Occipital lobe (tissue), 2 donors: Measurements from ENCODE around the gene WNK1. TPM values are rescaled to one million over a fixed set of nuclear protein-coding genes. Genes with fewer than 3 reads are reported as not detected.
"Not testable (repeated sequence)": the region's sequence is repeated elsewhere in the genome, so short reads cannot be mapped to it uniquely, and the experiment has no call there.

ENCODE experiments used
- DNase-seq: peaks from one replicate; lab custom pipeline; 2025; lab: John Stamatoyannopoulos, UW
- total RNA-seq: library from RNA; depleted of rRNA; stranded (reverse); fragments of >200 nt; gene quantifications from one replicate; pipeline ENCODE4 v1.2.3, GENCODE V29; 2014

WNK1 gene
- total RNA-seq, 1 donor from 2014 or later = 84.2 TPM

DNA sequence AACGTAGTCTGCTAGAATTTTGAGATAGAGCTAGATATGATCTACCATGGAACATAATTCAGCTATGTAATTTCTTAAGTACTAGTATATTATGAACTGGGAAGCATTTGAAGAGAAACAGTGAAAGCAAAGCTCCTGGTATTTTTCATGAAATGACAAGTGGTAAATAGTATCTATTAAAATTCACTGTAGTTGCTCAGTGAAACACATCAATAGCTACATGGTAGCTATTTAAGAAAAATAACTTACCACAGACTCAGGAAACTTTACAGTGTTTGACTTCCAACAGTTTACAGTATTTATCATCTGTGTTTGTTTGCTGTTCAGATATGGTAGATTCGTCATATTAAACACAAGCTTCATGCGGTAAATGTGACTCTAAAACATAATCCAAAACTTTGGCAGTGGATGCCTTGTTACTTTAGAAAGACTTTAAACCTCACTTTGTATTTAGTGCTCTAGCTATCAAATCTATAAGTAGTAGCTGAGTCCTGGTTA, 25.2 kb downstream of the WNK1 start:
- no peak for DNase-seq

DNA sequence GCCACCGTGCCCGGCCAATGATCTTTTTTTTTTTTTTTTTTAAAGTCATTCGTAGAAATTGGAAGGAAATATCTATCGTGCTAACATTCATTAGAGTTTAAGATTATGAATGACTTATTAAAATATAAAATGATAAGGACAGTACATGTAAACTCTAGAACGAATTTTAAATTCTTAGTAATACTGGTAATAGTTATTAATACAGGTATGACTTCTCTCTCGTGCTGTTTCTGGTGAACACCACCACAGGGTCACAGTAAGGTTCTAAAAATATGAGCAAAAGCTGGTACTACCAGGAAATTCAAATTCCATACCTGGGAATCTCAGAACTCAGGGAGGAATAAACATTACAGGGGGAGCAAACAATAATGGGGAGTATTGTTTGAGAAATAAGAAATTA, 26.2 kb downstream of the WNK1 start:
- DNase-seq = no peak

DNA sequence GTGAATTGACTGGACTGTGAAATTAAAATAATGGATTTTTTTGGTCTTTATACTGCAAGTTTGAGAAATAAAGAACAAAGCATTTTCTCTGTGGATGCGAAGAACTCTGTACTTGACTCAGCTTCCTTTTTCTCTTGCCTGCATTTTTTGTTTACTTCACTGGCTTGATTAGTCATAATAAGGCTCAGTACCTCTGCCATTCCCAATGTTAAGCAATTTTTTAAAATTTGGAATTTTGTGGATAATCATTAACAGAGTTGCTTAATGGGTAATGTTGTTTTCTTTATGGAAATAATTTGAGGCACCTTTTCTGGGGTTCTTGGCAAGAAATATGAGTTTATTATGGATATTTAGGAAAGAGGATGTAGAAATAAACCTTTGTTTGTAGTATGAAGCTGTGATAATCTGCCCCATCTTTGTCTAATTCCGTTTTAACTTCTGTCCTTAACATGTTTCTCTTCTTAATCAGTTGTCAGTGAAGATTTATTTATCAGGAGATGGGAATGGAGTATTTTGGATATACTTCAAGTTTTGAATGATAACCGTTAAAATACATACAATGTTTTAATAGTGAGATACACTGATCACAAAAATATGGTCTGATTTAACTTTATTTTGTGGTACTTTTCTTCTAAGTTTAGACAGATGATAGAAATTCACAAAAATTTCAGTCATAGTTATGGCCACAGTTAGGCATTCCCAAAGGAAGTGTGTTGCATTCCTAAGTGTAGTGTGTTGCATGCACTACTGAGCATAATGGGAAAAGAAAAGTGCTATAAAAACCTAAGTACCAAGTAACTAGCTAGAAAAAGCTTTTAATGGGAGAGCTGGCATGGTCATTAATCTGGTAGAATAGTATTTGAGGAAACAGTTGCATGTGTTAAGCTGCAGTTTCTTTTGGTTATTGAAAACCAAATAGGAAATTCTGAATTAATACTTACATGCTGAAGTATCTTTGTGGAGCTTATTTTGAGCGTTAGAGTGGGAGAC, 27.7 kb downstream of the WNK1 start:
- no peak for DNase-seq

DNA sequence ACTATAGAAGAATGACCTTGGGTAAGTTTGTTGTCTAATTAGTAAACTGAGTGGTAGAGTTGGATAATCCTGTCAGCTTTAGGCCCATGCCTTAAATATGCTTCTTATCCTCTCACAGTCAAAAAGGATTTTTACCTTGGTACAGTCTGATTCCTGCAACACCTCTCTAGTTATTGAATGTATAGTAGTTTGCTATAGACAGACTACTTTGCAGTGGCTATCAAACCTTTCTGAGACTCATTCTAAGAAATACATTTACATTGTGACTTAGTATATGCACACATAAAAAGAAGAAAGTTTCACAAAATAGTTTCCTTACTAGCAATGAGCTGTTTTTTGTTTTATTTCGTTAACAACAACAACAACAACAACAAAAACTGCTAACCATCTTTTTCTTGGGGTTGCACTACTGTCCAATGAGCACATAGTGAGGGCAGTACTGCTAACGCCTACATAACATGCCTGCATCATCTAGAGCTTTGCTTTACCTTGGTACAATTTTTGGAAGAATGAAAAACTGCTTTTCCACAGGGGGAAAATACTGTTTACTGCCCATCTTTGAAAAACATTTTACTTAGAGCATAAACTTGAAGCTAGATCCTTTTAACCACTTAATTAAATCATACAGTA, 28.5 kb downstream of the WNK1 start:
- DNase-seq = no peak

DNA sequence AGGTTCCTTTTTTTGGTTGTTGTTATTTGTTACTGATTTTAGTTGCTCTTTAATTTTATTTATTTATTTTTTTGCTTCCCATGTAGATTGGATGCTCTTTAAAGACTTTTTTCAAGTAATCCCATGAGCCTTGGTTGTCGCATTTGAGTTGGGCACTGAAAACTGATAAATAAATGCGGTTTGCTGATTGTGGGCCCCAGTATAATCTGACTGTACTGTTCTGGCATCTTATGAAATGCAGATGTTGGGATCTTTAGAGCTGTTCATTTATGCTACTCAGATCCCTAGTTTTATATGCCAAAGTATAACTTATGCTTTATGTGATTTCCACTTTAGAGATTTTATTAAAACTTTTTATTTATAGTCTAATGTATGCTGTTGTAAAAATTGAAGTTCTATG, 33.3 kb downstream of the WNK1 start:
- DNase-seq = no peak

DNA sequence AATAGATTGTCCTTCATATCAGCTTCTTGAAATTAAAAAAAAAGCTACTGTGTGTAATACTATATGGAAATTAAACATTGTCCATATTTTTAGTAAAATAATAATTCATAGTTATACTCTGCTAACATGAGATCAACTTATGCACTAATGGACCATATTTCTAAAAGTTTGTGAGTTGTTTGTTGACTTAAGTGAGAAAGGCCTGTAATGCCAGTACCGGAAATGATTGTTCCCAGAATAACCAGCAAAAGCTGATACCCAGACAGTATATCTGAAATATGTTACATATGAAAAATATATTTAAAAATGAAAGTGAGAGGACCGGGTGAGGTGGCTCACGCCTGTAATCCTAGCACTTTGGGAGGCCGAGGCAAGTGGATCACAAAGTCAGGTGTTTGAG, 35.9 kb downstream of the WNK1 start:
- DNase-seq = no peak

DNA sequence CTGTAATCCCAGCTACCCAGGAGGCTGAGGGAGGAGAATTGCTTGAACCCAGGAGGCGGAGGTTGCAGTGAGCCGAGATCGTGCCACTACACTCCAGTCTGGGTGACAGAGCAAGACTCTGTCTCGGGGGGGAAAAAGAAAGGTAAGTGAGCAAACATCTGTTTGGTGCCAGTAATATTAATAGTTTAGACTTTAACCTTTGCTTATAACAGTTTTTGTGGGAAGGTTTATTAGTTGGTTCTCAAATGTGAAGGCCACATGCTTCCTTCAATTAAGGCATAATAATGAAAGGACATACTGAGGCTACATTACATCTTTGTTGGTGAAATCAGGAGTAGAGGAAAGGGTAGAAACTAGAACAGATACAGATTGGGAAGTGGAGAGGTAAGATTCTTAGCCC, 36.4 kb downstream of the WNK1 start:
- not testable (repeated sequence) for DNase-seq

DNA sequence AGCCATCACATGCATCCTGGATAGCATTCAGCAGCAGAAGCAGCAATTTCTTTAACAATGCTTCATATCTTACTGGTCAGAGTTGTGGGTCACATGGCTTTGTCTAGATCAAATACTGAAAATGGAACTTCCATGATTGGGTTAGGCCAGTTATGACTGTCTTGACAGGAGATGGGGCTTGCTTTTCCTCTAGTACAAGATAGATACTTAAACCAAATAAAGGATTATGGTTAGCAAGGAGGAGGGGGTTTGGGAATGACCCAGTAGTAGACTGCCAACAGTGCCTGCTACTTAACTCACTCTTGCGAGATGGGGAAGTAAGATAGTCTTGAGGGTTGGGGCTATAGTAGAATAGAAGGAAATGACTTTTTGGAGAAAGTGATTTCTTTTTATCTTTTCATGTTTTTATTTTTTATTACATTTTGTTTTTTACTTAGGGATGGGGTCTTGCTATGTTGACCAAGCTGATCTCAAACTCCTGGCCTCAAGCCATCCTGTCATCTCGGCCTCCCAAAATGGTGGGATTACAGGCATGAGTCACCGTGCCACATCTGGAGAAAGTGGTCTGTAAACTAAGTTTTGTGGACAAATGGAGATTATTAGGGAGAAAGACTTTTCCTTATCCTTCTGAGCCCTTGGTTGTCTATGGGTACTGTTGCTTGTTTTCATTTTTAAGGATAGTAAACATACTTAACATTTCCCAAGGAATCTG, 37.6 kb downstream of the WNK1 start:
- no peak for DNase-seq

DNA sequence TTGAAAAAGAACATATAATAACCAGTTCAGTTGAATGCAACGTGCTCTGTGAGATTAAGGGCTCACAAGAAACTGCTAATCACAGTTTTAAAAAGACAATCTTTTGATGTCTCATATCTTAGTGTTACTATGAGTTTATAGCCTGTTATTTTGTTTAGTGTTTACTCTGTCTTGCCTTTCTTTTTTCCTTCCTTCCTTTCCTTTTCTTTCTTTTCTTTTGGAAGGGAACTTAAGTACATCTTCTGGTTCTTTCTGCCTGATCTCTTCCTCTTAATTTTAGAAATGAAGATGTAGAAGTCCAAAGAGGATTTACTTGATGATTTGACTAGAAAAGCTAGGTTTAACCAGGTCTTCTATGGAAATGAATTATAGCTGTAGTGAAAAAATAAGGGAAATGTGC, 38.2 kb downstream of the WNK1 start:
- no peak for DNase-seq

DNA sequence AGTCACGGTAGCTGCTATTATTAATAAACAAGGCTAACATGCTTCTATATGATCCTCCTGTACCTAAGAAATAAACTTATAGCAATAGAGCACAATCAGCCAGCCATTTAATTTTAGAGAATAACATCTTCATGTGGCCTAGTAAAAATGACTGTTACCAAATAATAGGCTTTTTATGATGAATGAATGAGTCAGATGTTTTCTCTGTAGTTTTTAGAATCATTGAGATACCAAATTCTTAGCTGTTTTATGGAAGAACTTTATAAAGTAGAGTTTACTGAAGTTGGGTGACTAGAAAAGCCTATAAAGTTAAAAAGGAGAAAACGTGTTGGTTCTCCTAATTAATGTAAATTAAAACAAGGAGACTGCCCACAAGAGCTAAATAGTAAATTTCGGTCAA, 40.7 kb downstream of the WNK1 start:
- no peak for DNase-seq

DNA sequence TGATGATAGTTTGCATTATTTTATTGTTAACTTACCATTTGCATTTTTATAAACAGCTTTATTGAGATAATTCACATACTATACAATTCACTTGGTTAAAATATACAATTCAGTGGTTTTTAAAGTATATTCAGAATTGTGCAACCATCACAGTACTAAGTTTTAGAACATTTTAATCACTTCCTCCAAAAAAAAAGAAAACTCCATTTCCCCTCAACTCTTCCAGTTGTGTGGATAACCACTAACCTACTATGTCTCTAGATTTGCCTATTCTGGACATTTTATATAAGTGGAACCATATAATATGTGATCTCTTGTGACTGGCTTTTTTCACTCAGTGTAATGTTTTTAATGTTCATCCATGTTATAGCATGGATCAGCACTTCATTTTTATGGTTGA, 41.3 kb downstream of the WNK1 start:
- no peak for DNase-seq

DNA sequence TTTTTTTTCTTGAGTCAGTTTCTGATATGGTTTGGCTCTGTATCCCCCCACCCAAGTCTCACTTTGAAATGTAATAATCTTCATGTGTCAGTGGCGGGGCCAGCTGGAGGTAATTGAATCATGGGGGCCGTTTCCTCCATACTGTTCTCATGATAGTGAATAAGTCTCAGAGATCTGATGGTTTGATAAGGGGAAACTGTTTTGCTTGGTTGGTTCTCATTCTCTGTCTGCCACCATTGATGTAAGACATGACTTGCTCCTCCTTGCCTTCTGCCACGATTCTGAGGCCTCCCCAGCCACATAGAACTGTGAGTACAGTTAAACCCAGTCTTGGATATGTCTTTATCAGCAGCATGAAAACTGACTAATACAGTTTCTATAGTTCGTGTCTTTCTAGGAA, 42.9 kb downstream of the WNK1 start:
- DNase-seq = no peak

DNA sequence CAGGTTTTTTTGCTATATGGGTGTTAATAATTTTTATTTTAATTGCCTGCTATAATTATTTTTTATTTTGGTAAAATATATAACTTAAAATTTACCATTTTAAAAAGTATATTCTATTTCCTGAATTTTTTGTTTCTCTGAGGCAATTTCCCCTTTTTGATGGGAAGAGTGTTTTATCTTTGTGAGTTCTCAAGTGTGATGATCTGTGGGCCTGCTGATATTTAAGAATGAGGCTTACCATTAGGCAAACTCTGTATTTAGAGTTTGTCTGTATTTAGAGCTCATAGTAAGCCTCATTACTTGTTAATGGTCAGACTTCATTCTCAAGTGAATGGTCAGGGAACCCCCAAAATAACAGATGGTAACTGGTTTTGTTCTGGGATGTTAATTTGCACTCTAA, 48.0 kb downstream of the WNK1 start:
- DNase-seq = no peak

DNA sequence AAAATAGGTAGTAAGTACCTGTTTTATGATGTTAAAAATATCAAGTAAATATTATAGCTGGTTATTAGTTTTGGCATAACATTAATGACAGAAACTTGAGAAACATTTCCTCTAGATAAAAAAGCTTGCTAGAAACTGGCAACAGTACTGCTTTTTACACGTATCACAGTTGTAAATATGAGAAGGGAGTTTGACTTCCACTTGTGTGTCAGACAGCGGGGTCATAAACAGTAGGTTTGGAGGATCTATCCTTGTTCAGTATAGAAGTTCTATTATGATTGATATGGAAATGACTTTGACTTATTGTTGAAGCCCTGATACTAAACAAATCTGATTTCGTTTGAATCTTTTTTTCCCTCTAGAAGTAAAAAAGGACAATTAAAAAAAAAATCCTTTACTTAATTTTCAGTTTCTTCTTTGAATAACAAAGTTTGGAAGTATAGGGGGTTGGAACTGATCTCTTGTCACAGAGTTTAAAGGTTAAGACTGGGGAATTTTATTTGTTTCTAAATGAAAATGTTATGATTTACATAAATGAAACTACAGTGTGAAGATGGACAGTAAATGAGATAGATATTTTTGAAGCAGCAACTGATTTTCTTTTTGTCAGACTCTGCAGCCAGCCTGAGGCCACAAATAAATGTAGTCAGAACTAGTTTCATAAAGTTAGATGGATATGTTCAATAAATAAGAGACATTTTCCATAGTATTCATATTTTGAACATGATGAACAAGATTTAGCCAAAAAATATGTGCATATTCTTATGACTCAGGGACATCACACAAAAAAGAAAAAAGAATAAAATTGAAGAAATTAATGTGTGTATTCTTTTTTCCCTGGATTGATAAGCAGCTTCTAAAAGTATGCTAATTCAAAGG, 50.1 kb downstream of the WNK1 start:
- no peak for DNase-seq

DNA sequence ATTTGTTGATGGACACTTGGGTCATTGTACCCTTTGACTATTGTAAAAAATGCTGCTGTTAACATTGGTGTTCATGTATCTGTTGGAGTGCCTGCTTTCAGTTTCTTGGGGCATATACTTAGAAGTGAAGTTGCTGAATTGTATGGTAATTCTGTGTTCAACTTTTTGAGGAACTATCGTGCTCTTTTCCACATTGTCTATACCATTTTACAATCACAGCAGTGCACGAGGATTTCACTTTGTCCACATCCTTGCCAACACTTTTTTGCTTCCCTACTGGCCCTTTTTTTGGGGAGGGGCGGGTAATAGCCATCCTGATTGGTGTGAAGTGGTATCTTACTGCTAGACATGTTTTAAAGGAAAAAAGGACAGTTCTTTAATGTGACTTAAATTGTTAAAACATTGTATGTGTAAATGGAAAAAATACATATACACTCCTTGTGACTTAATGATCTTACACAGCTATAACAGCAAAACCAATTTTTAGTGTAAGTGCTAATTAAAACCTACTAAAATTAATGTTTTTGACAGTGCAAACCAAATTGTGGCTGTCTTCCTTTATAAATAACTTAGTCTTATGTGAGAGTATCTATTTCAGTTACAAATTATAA, 52.7 kb downstream of the WNK1 start:
- no peak for DNase-seq

DNA sequence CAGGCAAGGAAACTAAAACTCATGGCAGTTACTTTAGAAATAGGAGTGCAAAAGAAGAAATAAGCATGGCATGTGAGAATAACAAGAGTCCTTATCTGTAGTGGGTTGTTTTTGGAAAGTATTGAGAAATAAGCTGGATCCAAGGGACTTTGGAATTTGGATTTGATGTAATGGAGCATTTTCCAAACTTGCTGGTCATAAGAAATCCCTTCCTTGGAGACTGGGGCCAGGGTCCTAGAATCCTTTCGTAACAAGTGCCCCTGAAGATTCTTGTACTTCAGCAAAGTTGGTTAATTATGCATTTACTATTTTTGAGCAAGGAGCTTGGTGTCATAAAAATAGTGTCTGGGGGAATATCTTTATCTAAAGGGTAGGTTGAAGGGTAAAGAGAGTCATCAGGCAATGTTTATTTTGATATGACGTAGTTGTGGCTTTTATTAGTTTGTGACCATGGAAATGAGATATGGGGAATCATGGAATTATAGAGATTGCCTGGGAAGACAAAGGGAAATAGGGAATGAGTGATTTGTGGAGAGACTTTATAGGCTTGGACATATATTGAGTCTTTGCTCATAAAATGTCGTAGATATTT, 53.9 kb downstream of the WNK1 start:
- DNase-seq = no peak

DNA sequence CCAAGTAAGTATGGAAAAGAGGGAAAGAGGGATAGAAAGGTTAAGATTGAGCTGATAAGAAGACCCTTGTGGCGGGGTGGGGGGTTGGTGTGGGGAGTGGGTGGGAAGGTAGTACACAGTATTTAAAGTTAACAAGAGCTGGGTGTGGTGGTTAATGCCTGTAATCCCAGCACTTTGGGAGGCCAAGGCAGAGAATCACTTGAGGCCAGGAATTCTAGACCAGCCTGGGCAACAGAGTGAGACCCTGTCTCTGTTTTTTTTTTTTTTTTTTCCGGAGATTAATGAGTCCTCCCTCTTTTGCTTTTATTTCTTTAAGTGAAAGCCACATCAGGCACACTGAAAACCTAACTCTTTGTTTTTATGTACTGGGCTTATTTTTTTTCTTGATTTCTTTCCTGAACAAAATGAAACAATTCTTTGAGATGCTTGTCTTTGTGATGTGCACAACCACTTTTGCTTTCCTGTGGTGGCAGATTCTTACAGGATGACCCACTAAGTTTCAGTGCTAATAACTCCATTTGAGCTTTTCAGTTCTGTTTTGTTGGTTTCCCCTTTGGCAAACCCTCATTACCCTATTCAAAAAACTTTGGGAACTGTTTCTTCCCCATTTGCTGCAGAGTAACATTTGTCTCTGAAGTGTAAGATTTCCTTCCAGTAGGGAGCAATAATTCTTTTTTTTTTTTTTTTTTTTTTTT, 54.8 kb downstream of the WNK1 start:
- no peak for DNase-seq

DNA sequence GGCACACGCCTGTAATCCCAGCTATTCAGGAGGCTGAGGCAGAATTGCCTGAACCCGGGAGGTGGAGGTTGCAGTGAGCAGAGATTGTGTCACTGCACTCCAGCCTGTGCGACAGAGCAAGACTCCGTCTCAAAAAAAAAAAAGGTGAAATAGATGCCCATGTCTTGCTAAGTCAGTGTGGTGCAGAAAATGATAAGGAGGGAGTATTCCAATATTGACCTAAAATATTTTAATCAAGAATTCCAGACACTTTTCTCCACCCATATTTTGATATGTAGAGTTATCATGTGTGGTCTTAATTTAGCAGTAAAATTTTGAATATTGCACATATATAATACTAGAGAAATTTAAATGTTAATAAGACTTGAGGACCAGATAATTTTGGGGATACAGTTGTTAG, 57.7 kb downstream of the WNK1 start:
- DNase-seq = no peak

DNA sequence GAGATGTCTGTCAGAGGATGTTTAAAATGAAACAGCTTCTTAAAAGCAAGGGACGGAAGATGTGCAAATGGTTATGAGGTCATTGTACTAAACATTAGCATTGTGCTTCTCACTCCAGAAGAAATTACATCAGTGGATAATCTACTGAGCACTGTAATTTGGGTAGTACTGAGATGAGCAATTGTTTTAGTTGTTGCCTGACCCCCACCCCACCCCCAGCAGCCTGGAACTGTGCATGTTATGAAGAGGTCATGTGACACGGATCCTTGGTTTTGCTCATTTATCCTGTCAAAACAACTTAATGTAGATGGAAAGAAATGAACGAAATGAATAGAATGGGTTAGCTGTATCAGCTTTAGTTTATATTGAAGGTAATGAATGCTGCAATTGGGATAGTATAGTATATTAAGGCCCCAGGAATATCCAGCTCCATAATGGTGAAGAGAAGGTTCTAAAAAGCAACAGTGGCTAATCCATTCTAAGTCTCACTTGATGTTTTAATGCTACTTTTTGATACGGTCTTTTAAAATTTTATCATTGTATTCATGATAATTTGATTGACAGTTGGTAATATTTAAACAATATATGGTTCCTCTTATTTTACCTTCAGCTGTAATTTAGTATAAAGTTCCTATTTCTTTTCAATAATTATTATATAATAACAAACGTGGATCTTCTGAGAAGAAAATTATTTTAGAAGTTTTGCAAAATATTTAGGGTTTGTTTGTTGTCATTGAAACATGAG, 58.5 kb downstream of the WNK1 start:
- DNase-seq = no peak
